Measurements from ENCODE around the gene OBSL1. TPM values are rescaled to one million over a fixed set of nuclear protein-coding genes. Genes with fewer than 3 reads are reported as not detected.

OBSL1 gene
- polyA plus RNA-seq, 1 donor, result 92.9 TPM

DNA sequence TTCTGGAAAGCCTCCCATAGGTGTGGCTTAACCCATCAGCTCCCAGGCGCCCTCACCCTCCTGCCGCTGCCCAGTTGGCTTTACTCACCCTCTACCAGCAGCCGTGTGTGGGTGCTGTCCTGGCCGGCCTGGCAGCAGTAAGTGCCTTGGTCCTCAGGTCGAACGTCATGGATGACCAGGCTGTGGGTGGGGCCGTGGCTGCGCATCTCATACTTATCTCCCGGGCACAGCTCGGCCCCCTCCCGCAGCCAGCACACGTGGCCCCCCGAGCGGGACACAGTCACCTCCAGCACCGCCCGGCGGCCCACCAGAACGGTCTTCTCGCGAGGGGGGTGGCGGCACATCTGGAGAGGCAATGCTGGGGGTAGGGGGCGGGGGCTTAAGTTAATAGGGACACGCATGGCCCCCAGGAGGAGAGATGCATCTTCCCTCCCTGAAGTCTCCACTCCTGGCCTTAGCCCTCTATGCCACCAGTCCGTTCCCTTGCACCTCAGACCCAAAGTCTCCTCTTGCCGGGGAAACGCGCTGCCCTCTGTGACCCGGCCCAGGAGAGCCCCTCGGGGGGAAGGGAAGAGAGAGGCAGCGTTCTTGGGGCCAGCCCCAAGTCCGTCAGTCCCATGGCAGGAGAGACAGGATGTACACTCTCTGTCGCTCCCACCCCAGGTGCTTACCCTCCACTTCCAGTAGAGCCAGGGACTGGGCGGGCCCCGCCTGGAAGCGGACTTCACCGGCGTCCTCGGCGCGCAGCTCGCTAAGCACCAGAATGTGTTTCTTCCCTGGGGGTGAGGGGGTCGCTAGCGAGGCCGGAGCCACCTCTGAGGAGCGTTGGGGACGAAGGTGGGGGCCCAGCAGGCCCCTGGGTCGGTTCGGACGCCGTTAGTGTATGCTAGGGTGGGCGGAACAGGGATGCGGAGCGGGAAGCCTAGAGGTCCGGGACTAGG is 19.6 kb downstream of the OBSL1 start:
- Histone ChIP-seq H3K27me3 (ENCODE audit: control insufficient read depth, insufficient read depth, low read length) (peaks cover 24% of the 10 kb centered on the region), H3K9me3 (ENCODE audit: control insufficient read depth, low read depth, low read length) (peaks cover 2% of the 10 kb centered on the region), H3K27ac (ENCODE audit: low read length) (peak overlapping the region; percentile 72), H3K36me3 (ENCODE audit: control insufficient read depth, insufficient read depth, low read length) (peaks cover 28% of the 10 kb centered on the region), H3K4me1 (ENCODE audit: control insufficient read depth, insufficient read depth, low read length) (peaks cover 14% of the 10 kb centered on the region), H3K4me3 (ENCODE audit: low read length) (peak overlapping the region; percentile 49)
- no CpG with 5 or more reads among the region's 54 CpGs for WGBS (ENCODE audit: insufficient coverage, low lambda C conversion rate)
- DNase-seq, result peak in 1 of 2 donors; percentile 72

DNA sequence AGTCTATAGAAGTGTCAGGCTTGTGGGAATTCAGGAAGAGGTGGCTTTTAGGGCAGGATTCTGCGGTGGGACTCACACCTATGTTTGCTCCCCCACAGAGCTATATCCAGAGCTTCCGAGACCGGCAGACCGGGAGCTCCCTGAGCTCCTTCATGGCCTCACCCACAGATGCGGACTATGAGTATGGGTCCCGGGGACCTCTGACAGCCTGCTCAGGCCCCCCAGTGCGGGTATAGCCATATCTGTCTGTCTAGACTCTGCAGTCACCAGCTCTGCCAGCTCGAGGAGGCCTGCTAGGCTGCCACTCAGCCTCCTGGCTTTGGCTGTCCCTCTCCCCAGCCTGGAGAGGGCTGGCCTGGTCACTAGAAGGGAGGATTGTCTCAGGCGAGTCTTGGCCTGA is 21.7 kb downstream of the OBSL1 start:
- WGBS (ENCODE audit: insufficient coverage, low lambda C conversion rate), result no CpG with 5 or more reads among the region's 9 CpGs

DNA sequence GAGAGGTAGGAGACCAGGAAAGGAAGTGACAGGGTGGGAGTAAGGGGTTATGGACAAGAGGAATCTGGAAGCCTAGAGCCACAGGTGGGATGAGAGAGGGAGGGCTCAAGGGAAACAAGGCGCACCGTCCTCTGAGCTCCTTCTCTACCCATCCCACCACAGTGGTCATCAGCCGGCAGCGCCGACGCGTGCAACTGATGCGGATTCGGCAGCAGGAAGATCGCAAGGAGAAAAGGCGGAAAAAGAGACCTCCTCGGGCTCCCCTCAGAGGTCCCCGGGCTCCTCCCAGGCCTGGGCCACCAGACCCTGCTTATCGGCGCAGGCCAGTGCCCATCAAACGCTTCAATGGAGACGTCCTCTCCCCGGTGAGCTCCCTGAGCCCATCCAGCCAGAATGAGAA is 22.3 kb downstream of the OBSL1 start:
- H3K9me3 ChIP-seq (ENCODE audit: control insufficient read depth, low read depth, low read length), result peaks cover 2% of the 10 kb centered on the region
- H3K4me1 ChIP-seq (ENCODE audit: control insufficient read depth, insufficient read depth, low read length), result peaks cover 30% of the 10 kb centered on the region
- no peak for DNase-seq
- no CpG with 5 or more reads among the region's 18 CpGs for WGBS (ENCODE audit: insufficient coverage, low lambda C conversion rate)
- no peak overlapping the region for H3K4me3 ChIP-seq (ENCODE audit: low read length)
- H3K36me3 ChIP-seq (ENCODE audit: control insufficient read depth, insufficient read depth, low read length), result peaks cover 24% of the 10 kb centered on the region
- peaks cover 24% of the 10 kb centered on the region for H3K27me3 ChIP-seq (ENCODE audit: control insufficient read depth, insufficient read depth, low read length)
- no peak overlapping the region for H3K27ac ChIP-seq (ENCODE audit: low read length)

More for the DNA sequence above, 21.7 kb downstream of the OBSL1 start:
- no peak overlapping the region for H3K4me3 ChIP-seq (ENCODE audit: low read length)
- DNase-seq, result no peak
- H3K36me3 ChIP-seq (ENCODE audit: control insufficient read depth, insufficient read depth, low read length), result peaks cover 24% of the 10 kb centered on the region
- peaks cover 24% of the 10 kb centered on the region for H3K27me3 ChIP-seq (ENCODE audit: control insufficient read depth, insufficient read depth, low read length)
- no peak overlapping the region for H3K27ac ChIP-seq (ENCODE audit: low read length)
- H3K4me1 ChIP-seq (ENCODE audit: control insufficient read depth, insufficient read depth, low read length), result peaks cover 30% of the 10 kb centered on the region
- peaks cover 2% of the 10 kb centered on the region for H3K9me3 ChIP-seq (ENCODE audit: control insufficient read depth, low read depth, low read length)

- no peak for DNase-seq
- WGBS (ENCODE audit: insufficient coverage, low lambda C conversion rate), result no CpG with 5 or more reads among the region's 26 CpGs
- H3K27ac ChIP-seq (ENCODE audit: low read length), result no peak overlapping the region
- H3K4me3 ChIP-seq (ENCODE audit: low read length), result no peak overlapping the region
- H3K36me3 ChIP-seq (ENCODE audit: control insufficient read depth, insufficient read depth, low read length), result peaks cover 24% of the 10 kb centered on the region
- H3K4me1 ChIP-seq (ENCODE audit: control insufficient read depth, insufficient read depth, low read length), result peaks cover 24% of the 10 kb centered on the region
- peaks cover 16% of the 10 kb centered on the region for H3K27me3 ChIP-seq (ENCODE audit: control insufficient read depth, insufficient read depth, low read length)
- H3K9me3 ChIP-seq (ENCODE audit: control insufficient read depth, low read depth, low read length), result no peaks in the 10 kb centered on the region
Observed at GRCh38 chr2:219547621-219548020, 23.7 kb downstream of the OBSL1 start.

GRCh38 chr2:219545943-219546352 is 25.4 kb downstream of the OBSL1 start:
- peak; percentile 93 to 96 for DNase-seq
- 24% methylated on average over 2 of the region's 4 CpGs for WGBS (ENCODE audit: insufficient coverage, low lambda C conversion rate)
- Histone ChIP-seq H3K27ac (ENCODE audit: low read length) (peak overlapping the region; percentile 94), H3K36me3 (ENCODE audit: control insufficient read depth, insufficient read depth, low read length) (peaks cover 32% of the 10 kb centered on the region), H3K27me3 (ENCODE audit: control insufficient read depth, insufficient read depth, low read length) (peaks cover 5% of the 10 kb centered on the region), H3K4me1 (ENCODE audit: control insufficient read depth, insufficient read depth, low read length) (peaks cover 29% of the 10 kb centered on the region), H3K9me3 (ENCODE audit: control insufficient read depth, low read depth, low read length) (no peaks in the 10 kb centered on the region), H3K4me3 (ENCODE audit: low read length) (no peak overlapping the region)

DNA sequence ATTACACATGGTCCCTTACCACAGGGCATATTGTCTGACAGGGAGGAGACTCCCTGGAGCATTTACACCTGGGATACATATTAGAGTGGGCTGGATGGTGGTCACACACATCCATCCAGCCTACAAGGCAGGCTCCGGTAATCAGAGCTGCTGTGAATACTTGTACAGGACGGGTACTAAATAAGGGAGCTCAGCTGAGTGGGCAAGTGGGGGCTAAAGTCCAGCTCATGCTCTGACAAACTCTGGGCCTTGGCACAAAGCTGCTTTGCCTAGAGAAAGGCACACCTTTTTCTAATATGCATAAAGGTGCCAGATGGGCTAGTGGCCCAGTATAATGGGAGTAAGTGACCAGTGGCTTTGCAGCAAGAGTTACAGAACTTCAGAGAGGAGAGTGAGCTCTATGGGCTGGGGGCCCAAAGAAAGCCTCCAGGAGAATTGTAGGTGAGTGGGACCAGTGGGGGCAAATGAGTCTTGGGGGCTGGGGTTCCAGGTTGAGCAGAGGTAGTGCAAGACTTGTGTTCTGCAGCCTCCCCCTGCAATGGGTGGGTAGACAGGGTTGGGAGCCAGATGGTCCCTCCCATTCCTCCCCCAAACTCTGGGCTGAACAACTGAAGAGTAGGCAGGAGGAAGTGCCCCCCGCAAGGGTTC is 25.9 kb downstream of the OBSL1 start:
- Histone ChIP-seq H3K27ac (ENCODE audit: low read length) (peak overlapping the region; percentile 94), H3K4me1 (ENCODE audit: control insufficient read depth, insufficient read depth, low read length) (peaks cover 29% of the 10 kb centered on the region), H3K4me3 (ENCODE audit: low read length) (peak overlapping the region; percentile 68), H3K27me3 (ENCODE audit: control insufficient read depth, insufficient read depth, low read length) (peaks cover under 1% of the 10 kb centered on the region), H3K9me3 (ENCODE audit: control insufficient read depth, low read depth, low read length) (no peaks in the 10 kb centered on the region), H3K36me3 (ENCODE audit: control insufficient read depth, insufficient read depth, low read length) (peaks cover 36% of the 10 kb centered on the region)
- DNase-seq, result peak in 1 of 2 donors; percentile 62
- WGBS (ENCODE audit: insufficient coverage, low lambda C conversion rate), result no CpG with 5 or more reads among the region's 3 CpGs

GRCh38 chr2:219544567-219544966 is 26.8 kb downstream of the OBSL1 start:
- WGBS (ENCODE audit: insufficient coverage, low lambda C conversion rate), result 69% methylated on average over 2 of the region's 9 CpGs
- peaks cover 4% of the 10 kb centered on the region for H3K9me3 ChIP-seq (ENCODE audit: control insufficient read depth, low read depth, low read length)
- H3K4me3 ChIP-seq (ENCODE audit: low read length), result peak overlapping the region; percentile 68

DNA sequence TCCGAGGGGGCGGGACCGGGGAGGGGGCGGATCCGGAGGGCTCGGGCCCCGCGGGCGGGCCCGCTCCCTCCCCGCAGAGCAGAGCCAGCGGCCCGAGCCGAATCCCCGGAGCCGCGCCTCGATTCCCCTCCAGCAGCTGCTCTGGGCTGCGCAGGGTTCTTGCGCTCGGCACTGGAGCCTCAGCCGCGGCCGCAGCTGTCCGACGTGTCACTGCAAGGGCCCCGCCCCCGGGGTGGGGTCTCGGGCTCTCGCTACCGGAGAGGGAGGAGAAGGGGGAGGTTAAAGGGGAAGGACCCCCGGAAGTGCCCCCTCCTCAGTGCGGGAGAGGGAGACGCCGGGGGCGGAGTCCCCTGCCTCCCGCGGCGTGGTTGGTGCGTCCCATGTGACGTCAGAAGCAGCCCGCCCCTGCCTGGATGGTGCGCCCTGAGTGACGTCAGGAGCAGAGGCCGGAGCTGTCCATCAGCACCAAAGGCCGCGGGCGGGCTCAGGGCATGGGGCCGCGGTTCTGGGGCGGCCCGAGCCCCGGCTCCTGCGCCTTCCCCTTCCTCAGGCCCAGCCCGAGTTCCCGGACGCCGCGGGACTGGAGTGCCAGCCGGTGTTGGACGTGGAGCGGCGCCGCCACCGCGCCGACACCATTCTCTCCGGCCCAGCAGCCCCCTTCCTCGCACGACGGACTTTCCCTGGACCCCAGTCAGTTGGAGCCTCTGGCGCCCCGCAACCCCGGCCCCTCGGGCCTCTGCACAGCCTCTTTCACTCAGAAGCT is 27.6 kb downstream of the OBSL1 start, which contains the start of the genes CHPF and TMEM198:
Gene CHPF (minus strand): TSS at position 214 of the 763 bp plus-strand sequence. CDS start 271 bp downstream, outside the sequence.
Gene TMEM198 (plus strand): TSS at position 433 of the 763 bp plus-strand sequence. CDS start 700 bp downstream, outside the sequence.
- WGBS (ENCODE audit: insufficient coverage, low lambda C conversion rate), result no CpG with 5 or more reads among the region's 75 CpGs

More at GRCh38 chr2:219544567-219544966, 26.8 kb downstream of the OBSL1 start:
- DNase-seq, result no peak
- Histone ChIP-seq H3K4me1 (ENCODE audit: control insufficient read depth, insufficient read depth, low read length) (peaks cover 29% of the 10 kb centered on the region), H3K36me3 (ENCODE audit: control insufficient read depth, insufficient read depth, low read length) (peaks cover 43% of the 10 kb centered on the region), H3K27ac (ENCODE audit: low read length) (peak overlapping the region; percentile 94), H3K27me3 (ENCODE audit: control insufficient read depth, insufficient read depth, low read length) (no peaks in the 10 kb centered on the region)

DNA sequence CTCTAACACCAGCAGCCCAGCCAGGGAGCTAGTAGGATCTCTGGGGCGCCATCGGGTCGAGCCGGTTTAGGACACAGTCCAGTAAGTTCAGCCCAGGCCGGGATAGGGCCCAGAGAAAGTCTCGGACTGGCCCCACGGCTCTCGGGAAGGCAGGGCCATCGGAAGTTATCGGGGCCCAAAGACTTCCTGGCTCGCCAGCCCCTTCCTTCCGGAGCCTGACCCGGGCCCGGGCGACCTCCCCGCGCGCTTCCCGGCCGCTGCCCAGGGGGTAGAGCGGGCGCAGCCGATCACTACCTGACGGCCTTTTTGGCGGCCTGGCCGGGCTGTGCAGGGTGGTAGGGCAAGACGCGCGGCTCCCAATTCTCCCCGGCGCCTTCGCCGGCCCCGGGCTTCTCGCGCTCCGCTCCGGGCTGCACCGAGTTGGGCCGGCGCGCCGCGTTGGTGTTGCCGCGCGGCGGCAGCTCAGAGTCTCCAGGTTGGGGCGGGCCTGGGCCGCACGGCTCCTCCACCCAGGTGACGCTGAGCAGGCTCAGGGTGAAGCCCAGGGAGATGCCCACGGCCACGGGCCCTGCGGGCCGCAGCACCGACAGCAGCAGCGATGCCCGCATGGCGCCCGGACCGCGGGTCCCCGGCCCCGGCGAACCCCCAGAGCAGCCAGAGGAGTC is 28.3 kb downstream of the OBSL1 start:
- H3K4me3 ChIP-seq (ENCODE audit: low read length), result peak overlapping the region; percentile 68
- H3K4me1 ChIP-seq (ENCODE audit: control insufficient read depth, insufficient read depth, low read length), result peaks cover 36% of the 10 kb centered on the region
- H3K27ac ChIP-seq (ENCODE audit: low read length), result peak overlapping the region; percentile 94
- no peak for DNase-seq
- H3K9me3 ChIP-seq (ENCODE audit: control insufficient read depth, low read depth, low read length), result peaks cover 4% of the 10 kb centered on the region
- H3K36me3 ChIP-seq (ENCODE audit: control insufficient read depth, insufficient read depth, low read length), result peaks cover 42% of the 10 kb centered on the region
- no CpG with 5 or more reads among the region's 66 CpGs for WGBS (ENCODE audit: insufficient coverage, low lambda C conversion rate)
- H3K27me3 ChIP-seq (ENCODE audit: control insufficient read depth, insufficient read depth, low read length), result no peaks in the 10 kb centered on the region

More for the DNA sequence above, 27.6 kb downstream of the OBSL1 start, which contains the start of the genes CHPF and TMEM198:
- Histone ChIP-seq H3K36me3 (ENCODE audit: control insufficient read depth, insufficient read depth, low read length) (peaks cover 43% of the 10 kb centered on the region), H3K4me3 (ENCODE audit: low read length) (peak within 1 kb of the TSS; percentile 68), H3K9me3 (ENCODE audit: control insufficient read depth, low read depth, low read length) (peaks cover 4% of the 10 kb centered on the region), H3K27ac (ENCODE audit: low read length) (peak within 1 kb of the TSS; percentile 94), H3K27me3 (ENCODE audit: control insufficient read depth, insufficient read depth, low read length) (no peaks in the 10 kb centered on the region), H3K4me1 (ENCODE audit: control insufficient read depth, insufficient read depth, low read length) (peaks cover 29% of the 10 kb centered on the region)
- DNase-seq, result peak; percentile 99
